IMR-90 (cell line): Measurements from ENCODE around the gene SPATC1L. TPM values are rescaled to one million over a fixed set of nuclear protein-coding genes. Genes with fewer than 3 reads are reported as not detected.

Experiments used
- ATAC-seq: fragments of 200-7000 bp; cut with Tn5 transposase; 2 replicates; pipeline ENCODE4 v1.9.1; 2020; ENCODE audit warnings: low read depth, mild to moderate bottlenecking, moderate library complexity
- BruUV-seq: library from RNA; stranded (reverse); fragments of 400-500 nt; replicated peaks from 2 replicates; lab custom pipeline; 2021; lab: Mats Ljungman, UMichigan
- CTCF ChIA-PET: fragments of 300-600 bp; formaldehyde crosslinking; extraction: SDS; loops from one replicate; lab custom pipeline; 2021; ENCODE audit warnings: antibody characterized with exemption; lab: Yijun Ruan, JAX
- POLR2A ChIA-PET: fragments of 300-600 bp; sonication (Branson Sonifier 250); formaldehyde crosslinking; loops from one replicate; lab custom pipeline; 2022; ENCODE audit warnings: antibody characterized with exemption; ENCODE audit not compliant: unreplicated experiment; lab: Charles Lee
- DNase-seq: peaks from one replicate; pipeline ENCODE4 v3.0.0; 2013
- H2AFZ ChIP-seq: replicated peaks from 2 replicates; pipeline ENCODE3; 2013; ENCODE audit warnings: low read length, mild to moderate bottlenecking; ENCODE audit not compliant: poor library complexity
- H2AK5ac ChIP-seq: 2 replicates; pipeline ENCODE4 v1.6.1; 2013; ENCODE audit warnings: low read depth, low read length, inconsistent platforms
- H2AK9ac ChIP-seq: replicated peaks from 2 replicates; pipeline ENCODE3; 2013; ENCODE audit warnings: mild to moderate bottlenecking, low read depth, low read length, moderate library complexity; ENCODE audit not compliant: poor library complexity
- H2BK120ac ChIP-seq: 2 replicates; pipeline ENCODE4 v1.6.1; 2013; ENCODE audit warnings: low read depth, low read length, inconsistent platforms
- H2BK15ac ChIP-seq: 3 replicates; pipeline ENCODE4 v1.6.1; 2013; ENCODE audit warnings: low read depth, low read length, inconsistent platforms
- H2BK20ac ChIP-seq: 2 replicates; pipeline ENCODE4 v1.6.1; 2013; ENCODE audit warnings: low read depth, mild to moderate bottlenecking, inconsistent platforms, low read length, moderate library complexity
- H2BK5ac ChIP-seq: 2 replicates; pipeline ENCODE4 v1.6.1; 2013; ENCODE audit warnings: mild to moderate bottlenecking, low read depth, low read length, inconsistent platforms; ENCODE audit not compliant: poor library complexity, severe bottlenecking
- H3K14ac ChIP-seq: replicated peaks from 2 replicates; pipeline ENCODE4 v1.6.1; 2013; ENCODE audit warnings: low read depth, low read length, inconsistent platforms
- H3K18ac ChIP-seq: 2 replicates; pipeline ENCODE4 v1.6.1; 2013; ENCODE audit warnings: low read depth, low read length, control low read depth
- H3K23ac ChIP-seq: 2 replicates; pipeline ENCODE4 v1.6.1; 2013; ENCODE audit warnings: low read depth, low read length, inconsistent platforms
- H3K27ac ChIP-seq: 2 replicates; pipeline ENCODE4 v1.5.1; 2013; ENCODE audit warnings: mild to moderate bottlenecking, control low read depth, low read length; ENCODE audit not compliant: insufficient read depth
- H3K27me3 ChIP-seq: 2 replicates; pipeline ENCODE4 v1.6.1; 2013; ENCODE audit warnings: low read length; ENCODE audit not compliant: control insufficient read depth, insufficient read depth
- H3K36me3 ChIP-seq: 2 replicates; pipeline ENCODE4 v1.6.1; 2013; ENCODE audit warnings: low read length, mixed read lengths; ENCODE audit not compliant: control insufficient read depth, insufficient read depth
- H3K4ac ChIP-seq: 2 replicates; pipeline ENCODE4 v1.6.1; 2013; ENCODE audit warnings: low read depth, low read length, inconsistent platforms
- H3K4me1 ChIP-seq: 2 replicates; pipeline ENCODE4 v1.6.1; 2013; ENCODE audit warnings: low read length, mixed read lengths; ENCODE audit not compliant: control insufficient read depth, insufficient read depth
- H3K4me2 ChIP-seq: 2 replicates; pipeline ENCODE4 v1.6.1; 2013; ENCODE audit warnings: low read depth, mild to moderate bottlenecking, control low read depth, low read length, moderate library complexity
- H3K4me3 ChIP-seq: 2 replicates; pipeline ENCODE4 v1.5.1; 2013; ENCODE audit warnings: low read depth, mild to moderate bottlenecking, control low read depth, low read length, moderate library complexity; ENCODE audit not compliant: insufficient read depth
- H3K56ac ChIP-seq: 2 replicates; pipeline ENCODE4 v1.6.1; 2013; ENCODE audit warnings: low read length, inconsistent platforms; ENCODE audit not compliant: insufficient read depth; ENCODE audit errors: extremely low read depth
- H3K79me1 ChIP-seq, 2 experiments: 2 replicates each; pipeline ENCODE4 v1.6.1; 2013; ENCODE audit warnings: low read length in 2 of 2, inconsistent platforms in 1 of 2, low read depth in 1 of 2
- H3K9ac ChIP-seq: 2 replicates; pipeline ENCODE4 v1.6.1; 2013; ENCODE audit warnings: low read depth, low read length, control low read depth
- H3K9me1 ChIP-seq: 2 replicates; pipeline ENCODE4 v1.6.1; 2013; ENCODE audit warnings: low read length, inconsistent platforms; ENCODE audit not compliant: insufficient read depth
- H3K9me3 ChIP-seq: 2 replicates; pipeline ENCODE4 v1.6.1; 2013; ENCODE audit warnings: low read length; ENCODE audit not compliant: control insufficient read depth, insufficient read depth
- H4K20me1 ChIP-seq: 2 replicates; pipeline ENCODE4 v1.6.1; 2013; ENCODE audit warnings: low read length, inconsistent platforms; ENCODE audit not compliant: insufficient read depth
- H4K5ac ChIP-seq: 2 replicates; pipeline ENCODE4 v1.6.1; 2013; ENCODE audit warnings: mild to moderate bottlenecking, low read depth, low read length, control low read depth
- H4K8ac ChIP-seq, 2 experiments: 2 replicates each; pipeline ENCODE4 v1.6.1; 2013; ENCODE audit warnings: low read depth in 2 of 2, low read length in 2 of 2, control low read depth in 1 of 2, inconsistent platforms in 1 of 2
- H4K91ac ChIP-seq: 2 replicates; pipeline ENCODE4 v1.6.1; 2013; ENCODE audit warnings: low read depth, low read length, inconsistent platforms; ENCODE audit not compliant: insufficient read depth
- BHLHE40 ChIP-seq: fragments of 150-350 bp; IDR thresholded peaks from 2 replicates; pipeline ENCODE4 v1.6.1; 2016; ENCODE audit warnings: mild to moderate bottlenecking, low read depth, low read length
- CEBPB ChIP-seq: IDR thresholded peaks from 2 replicates; pipeline ENCODE4 v1.6.1; 2012; ENCODE audit warnings: low read depth, low read length, improper control_type of control experiment
- CHD1 ChIP-seq: IDR thresholded peaks from 2 replicates; pipeline ENCODE4 v1.6.1; 2012; ENCODE audit warnings: low read depth, low read length, improper control_type of control experiment
- ELK1 ChIP-seq: fragments of 150-350 bp; IDR thresholded peaks from 2 replicates; pipeline ENCODE4 v1.6.1; 2016; ENCODE audit warnings: low read depth, mild to moderate bottlenecking, low read length, moderate library complexity, borderline replicate concordance
- FOS ChIP-seq: fragments of 150-350 bp; IDR thresholded peaks from 2 replicates; pipeline ENCODE4 v1.6.1; 2016; ENCODE audit warnings: low read depth, low read length
- MAFK ChIP-seq: IDR thresholded peaks from 2 replicates; pipeline ENCODE4 v1.6.1; 2012; ENCODE audit warnings: low read depth, low read length, improper control_type of control experiment
- MXI1 ChIP-seq: IDR thresholded peaks from 2 replicates; pipeline ENCODE4 v1.6.1; 2012; ENCODE audit warnings: low read depth, mild to moderate bottlenecking, low read length, moderate library complexity, borderline replicate concordance
- NFE2L2 ChIP-seq: fragments of 150-350 bp; IDR thresholded peaks from 2 replicates; pipeline ENCODE4 v1.6.1; 2016; ENCODE audit warnings: low read depth, mild to moderate bottlenecking, low read length
- POLR2A ChIP-seq: IDR thresholded peaks from 2 replicates; pipeline ENCODE4 v1.6.1; 2012; ENCODE audit warnings: mild to moderate bottlenecking, low read depth, low read length
- RAD21 ChIP-seq: IDR thresholded peaks from 2 replicates; pipeline ENCODE4 v1.6.1; 2012; ENCODE audit warnings: low read length, improper control_type of control experiment
- RCOR1 ChIP-seq: IDR thresholded peaks from 2 replicates; pipeline ENCODE4 v1.6.1; 2012; ENCODE audit warnings: mild to moderate bottlenecking, low read length, improper control_type of control experiment; ENCODE audit not compliant: insufficient replicate concordance
- USF2 ChIP-seq: fragments of 150-350 bp; IDR thresholded peaks from 2 replicates; pipeline ENCODE4 v1.6.1; 2017; ENCODE audit warnings: mild to moderate bottlenecking, antibody characterized with exemption, low read length, low read depth
- WGBS, 2 experiments: methylation state at CpG; one replicate each; pipeline versions ENCODE4 v1.1.5 to v1.1.7; 2013; ENCODE audit warnings: missing lambda C conversion rate in 2 of 2; ENCODE audit not compliant: insufficient read length in 1 of 2; ENCODE audit errors: extremely low coverage in 2 of 2; 5-methylcytosine and 5-hydroxymethylcytosine counted together
- dilution Hi-C: fragments of 300-500 bp; cut with HindIII; formaldehyde crosslinking; loops from one replicate; pipeline ENCODE4 v1.14.3; 2018; ENCODE audit warnings: low sequenced_read_pairs; ENCODE audit not compliant: unreplicated experiment
- in situ Hi-C: fragments of 300-500 bp; cut with MboI; formaldehyde crosslinking; loops from 3 replicates; pipeline ENCODE4 v1.14.3; 2019; ENCODE audit warnings: low sequenced_read_pairs, inconsistent platforms, mixed read lengths
- intact Hi-C: fragments of 100-400 bp; cut with micrococcal nuclease; formaldehyde crosslinking; loops from 2 replicates; pipeline ENCODE4 v1.10.0; 2022
- polyA plus RNA-seq, 3 experiments: library from polyadenylated mRNA; depleted of rRNA; stranded (reverse); fragments of >200 nt; gene quantifications; 2 replicates each; pipeline ENCODE4 v1.2.3, GENCODE V29; 2012; ENCODE audit warnings: low replicate concordance in 1 of 3
- total RNA-seq: library from RNA; depleted of rRNA; stranded (reverse); fragments of >200 nt; gene quantifications from 2 replicates; pipeline ENCODE4 v1.2.3, GENCODE V29; 2012

SPATC1L gene
- total and polyA plus RNA-seq, 2 of the 4 experiments (the other 2 are of a cell fraction) = 3.8 to 17.2 TPM

- ATAC-seq (no peak), DNase-seq (no peak)
- Histone ChIP-seq H3K9me3 (peaks cover 6% of the 10 kb centered on the region), H4K91ac (no peak overlapping the region), H2AFZ (no peak overlapping the region), H2BK20ac (no peak overlapping the region), H3K14ac (no peak overlapping the region), H3K23ac (no peak overlapping the region), H2BK5ac (no peak overlapping the region), H3K79me1 (peaks cover 24 to 70% of the 10 kb centered on the region in 2 experiments), H3K27me3 (no peaks in the 10 kb centered on the region), H3K4me2 (no peak overlapping the region), H3K4me3 (no peak overlapping the region), H2BK15ac (no peak overlapping the region), H2AK5ac (no peak overlapping the region), H3K4ac (no peak overlapping the region), H2AK9ac (no peak overlapping the region), H3K27ac (no peak overlapping the region), H3K4me1 (peaks cover 3% of the 10 kb centered on the region), H3K18ac (no peak overlapping the region), H3K36me3 (peaks cover 76% of the 10 kb centered on the region), H3K9ac (no peak overlapping the region), H2BK120ac (no peak overlapping the region), H3K56ac (no peak overlapping the region), H4K8ac (no peak overlapping the region), H4K20me1 (peaks cover 87% of the 10 kb centered on the region), H3K9me1 (peaks cover 5% of the 10 kb centered on the region; the same call in 1 of the 2 replicates), H4K5ac (no peak overlapping the region)
- in situ Hi-C loops = no loop called here
- dilution Hi-C loops = no loop called here
- POLR2A ChIA-PET = no interaction called here
- TF ChIP-seq CEBPB = no peak
- no peak for TF ChIP-seq RCOR1
- TF ChIP-seq CHD1 = no peak
- TF ChIP-seq BHLHE40 = no peak
- no peak for TF ChIP-seq FOS
- no peak for TF ChIP-seq RAD21
- TF ChIP-seq ELK1 = no peak
- TF ChIP-seq MXI1 = no peak
- TF ChIP-seq USF2 = no peak
- TF ChIP-seq NFE2L2 = no peak
- TF ChIP-seq POLR2A = no peak
- no peak for TF ChIP-seq MAFK
- 100% methylated on average over 1 of the region's 12 CpGs; no CpG with 5 or more reads in 1 of the 2 experiments for WGBS, 2 experiments
- intact Hi-C loops = no loop called here
- CTCF ChIA-PET = interaction anchor here (1.0 kb wide), 1 partner anchor 139 kb away, joined by 3 read pairs; no protein-coding TSS in a partner anchor
- no TSS peak for BruUV-seq
Measured at GRCh38 chr21:46111193-46111571, 73.1 kb downstream of the SPATC1L start.
